GM12874 (cell line): ENCODE measurements around the gene NCOA1.

Experiments
- TF ChIP-seq, protein P1 (sequence below): IDR thresholded peaks from 2 replicates; pipeline ENCODE4 v1.5.1; 2011; ENCODE audit warnings: low read depth, mild to moderate bottlenecking, control low read depth, low read length, moderate library complexity; ENCODE audit not compliant: insufficient read depth

The NCOA1 gene

DNA sequence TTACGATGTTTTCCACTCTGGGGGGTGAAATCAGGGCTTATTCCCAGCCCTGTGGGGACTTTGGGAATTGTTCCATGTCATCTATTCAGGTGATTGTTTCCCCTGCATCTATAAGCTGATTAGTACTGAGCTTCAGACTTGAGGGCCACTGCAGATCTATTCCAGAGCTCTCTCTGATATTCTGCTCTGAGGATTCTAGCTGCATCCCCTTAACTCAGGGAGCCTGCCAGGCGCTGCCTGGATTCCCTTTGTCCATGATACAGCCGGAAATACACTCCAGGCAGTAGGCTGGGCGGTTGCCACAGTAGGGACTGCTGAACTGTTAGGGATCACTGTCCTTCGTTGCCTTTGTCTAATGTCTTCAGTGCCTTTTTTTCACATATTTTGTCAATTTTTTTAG is 270.8 kb downstream of the NCOA1 start:
- TF ChIP-seq, protein P1, sequence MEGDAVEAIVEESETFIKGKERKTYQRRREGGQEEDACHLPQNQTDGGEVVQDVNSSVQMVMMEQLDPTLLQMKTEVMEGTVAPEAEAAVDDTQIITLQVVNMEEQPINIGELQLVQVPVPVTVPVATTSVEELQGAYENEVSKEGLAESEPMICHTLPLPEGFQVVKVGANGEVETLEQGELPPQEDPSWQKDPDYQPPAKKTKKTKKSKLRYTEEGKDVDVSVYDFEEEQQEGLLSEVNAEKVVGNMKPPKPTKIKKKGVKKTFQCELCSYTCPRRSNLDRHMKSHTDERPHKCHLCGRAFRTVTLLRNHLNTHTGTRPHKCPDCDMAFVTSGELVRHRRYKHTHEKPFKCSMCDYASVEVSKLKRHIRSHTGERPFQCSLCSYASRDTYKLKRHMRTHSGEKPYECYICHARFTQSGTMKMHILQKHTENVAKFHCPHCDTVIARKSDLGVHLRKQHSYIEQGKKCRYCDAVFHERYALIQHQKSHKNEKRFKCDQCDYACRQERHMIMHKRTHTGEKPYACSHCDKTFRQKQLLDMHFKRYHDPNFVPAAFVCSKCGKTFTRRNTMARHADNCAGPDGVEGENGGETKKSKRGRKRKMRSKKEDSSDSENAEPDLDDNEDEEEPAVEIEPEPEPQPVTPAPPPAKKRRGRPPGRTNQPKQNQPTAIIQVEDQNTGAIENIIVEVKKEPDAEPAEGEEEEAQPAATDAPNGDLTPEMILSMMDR: no peak

DNA sequence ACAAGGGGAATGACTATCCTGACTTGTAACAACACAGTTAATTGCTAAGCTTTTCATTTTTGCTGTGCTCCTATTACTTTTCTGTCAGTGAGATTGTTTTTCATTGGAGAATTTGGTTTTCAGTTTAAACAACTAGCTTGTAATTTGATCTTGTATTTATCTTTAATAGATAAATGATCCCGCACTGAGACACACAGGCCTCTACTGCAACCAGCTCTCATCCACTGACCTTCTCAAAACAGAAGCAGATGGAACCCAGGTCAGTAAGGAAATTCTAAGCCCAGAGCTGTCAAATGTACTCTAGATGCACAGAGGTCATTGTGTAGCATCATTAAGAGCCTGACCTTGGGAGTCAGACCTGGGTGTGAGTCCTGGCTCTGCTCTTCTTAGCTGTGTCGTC is 271.5 kb downstream of the NCOA1 start:
- TF ChIP-seq, protein P1: no peak

DNA sequence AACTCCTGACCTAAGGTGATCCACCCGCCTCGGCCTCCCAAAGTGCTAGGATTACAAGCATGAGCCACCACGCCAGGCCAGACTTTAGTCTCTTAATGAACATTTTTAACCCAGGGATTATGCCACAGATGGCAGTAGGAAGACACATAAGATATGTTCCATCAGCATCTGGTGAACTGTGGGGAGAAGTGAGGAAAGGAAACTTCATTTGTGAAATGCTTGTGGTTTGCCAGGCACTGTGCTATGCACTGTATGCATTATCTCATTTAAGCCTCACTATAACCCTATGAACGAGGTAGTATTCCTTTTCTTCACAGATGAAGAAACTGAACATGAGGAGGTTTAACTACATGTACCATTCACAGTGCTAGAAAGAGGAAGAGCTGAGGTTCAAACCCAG is 272.8 kb downstream of the NCOA1 start:
- TF ChIP-seq, protein P1: no peak

DNA sequence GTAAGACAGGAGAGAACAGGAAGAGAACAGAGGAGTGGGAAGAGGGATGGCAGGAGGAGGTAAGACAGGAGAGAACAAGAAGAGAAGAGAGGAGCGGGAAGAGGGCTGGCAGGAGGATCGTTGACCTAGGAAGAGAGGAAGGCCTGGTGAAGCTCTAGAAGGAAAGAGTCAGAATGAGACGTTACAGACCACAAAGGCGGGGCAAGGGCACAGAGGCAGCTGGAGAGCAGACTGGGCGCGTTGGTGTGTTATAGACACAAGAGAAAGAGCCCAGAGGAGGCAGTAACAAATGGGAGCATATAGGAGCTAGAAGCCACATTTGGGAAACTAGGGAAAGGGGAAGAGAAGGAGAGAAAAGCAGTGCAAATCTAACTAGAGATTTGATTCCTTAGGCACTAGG is 275.6 kb downstream of the NCOA1 start:
- TF ChIP-seq, protein P1: no peak

DNA sequence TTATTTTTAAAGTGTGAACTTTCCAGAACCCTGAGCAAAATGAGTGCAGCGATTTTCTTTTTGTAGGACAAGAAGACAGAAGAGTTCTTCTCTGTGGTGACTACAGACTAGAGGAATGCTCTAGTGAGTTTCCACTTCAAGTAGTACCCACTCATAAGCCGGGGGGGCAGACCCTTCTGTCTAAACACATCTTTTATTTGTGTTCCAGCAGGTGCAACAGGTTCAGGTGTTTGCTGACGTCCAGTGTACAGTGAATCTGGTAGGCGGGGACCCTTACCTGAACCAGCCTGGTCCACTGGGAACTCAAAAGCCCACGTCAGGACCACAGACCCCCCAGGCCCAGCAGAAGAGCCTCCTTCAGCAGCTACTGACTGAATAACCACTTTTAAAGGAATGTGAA is 277.0 kb downstream of the NCOA1 start:
- TF ChIP-seq, protein P1: no peak

DNA sequence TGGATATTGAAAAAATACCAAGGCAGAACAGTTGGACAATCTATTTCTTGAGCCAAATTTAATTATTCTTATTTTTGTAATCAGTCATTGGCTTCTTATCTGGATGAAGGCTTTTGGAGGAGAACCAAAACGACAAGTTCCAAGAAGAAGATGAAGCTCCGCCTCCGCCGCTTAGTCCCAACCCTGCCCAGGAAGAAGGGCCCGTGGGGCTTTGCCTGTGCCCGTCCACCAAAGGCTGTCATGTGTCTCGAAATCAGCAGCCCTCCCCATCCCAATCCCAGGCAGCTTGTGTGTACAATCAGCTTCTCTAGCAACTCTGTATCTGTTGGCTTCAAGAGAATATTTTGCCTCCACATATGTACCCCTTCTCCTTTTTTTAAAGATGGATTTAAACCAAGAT is 277.5 kb downstream of the NCOA1 start:
- TF ChIP-seq, protein P1: no peak

DNA sequence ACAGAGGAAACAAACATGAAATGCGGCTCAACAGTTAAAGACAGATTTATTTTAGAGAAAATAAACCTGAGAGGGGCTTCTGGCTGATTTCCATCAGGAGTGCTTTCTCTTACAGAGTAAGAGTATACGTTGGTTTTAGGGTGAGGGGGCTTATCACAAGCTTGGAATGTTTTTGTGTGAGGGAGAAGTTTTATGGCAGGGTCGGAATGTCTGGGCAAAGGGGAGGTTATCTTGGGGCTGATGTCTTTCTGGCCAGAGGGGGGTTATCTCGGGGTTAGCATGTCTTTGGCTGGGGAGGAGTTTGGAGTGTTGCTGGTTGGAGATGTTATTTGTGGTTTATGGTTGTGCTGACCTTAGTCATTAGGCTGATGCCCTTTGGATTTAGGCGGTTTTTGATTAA is 280.0 kb downstream of the NCOA1 start:
- TF ChIP-seq, protein P1: no peak
